Ovary (tissue), 3 donors: ENCODE measurements around the gene RIF1.

Experiments
- EP300 ChIP-seq: sonication (generic); formaldehyde crosslinking; IDR thresholded peaks from one replicate; pipeline ENCODE4 v1.6.1; 2017; ENCODE audit warnings: antibody characterized with exemption
- POLR2A ChIP-seq: fragments of 450-650 bp; IDR thresholded peaks from one replicate; pipeline ENCODE4 v1.6.1; 2017; ENCODE audit warnings: antibody characterized with exemption, mild to moderate bottlenecking, moderate library complexity
- TF ChIP-seq, protein P1 (sequence below), 3 donors: fragments of 450-650 bp in 2 of 3; fragments of 200-600 bp in 1 of 3; IDR thresholded peaks; one replicate each; pipeline versions ENCODE4 v1.5.1 to v1.8.0; 2016 to 2022; ENCODE audit warnings: antibody characterized with exemption in 3 of 3, mild to moderate bottlenecking in 1 of 3
- donor health status: DM: no; HTN: no; CAD: no.

DNA sequence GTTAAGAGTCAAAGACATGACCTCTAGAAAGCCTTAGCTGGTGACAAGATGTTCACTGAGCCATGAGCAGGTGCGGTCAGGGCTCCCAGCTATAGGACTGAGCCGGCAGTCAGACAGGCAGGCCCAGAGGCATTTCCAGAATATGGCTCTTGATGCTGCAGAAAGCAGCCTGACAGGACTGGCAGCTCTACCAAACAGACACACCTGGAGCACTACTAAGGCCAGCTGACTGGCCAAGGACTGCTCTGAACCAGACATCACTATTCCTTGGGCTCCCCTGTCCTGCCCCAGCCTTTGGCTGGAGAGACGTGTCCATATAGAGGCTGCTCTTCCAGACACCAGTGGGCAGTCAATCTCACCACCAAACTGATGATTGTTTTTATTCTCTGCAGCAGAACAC is 98.8 kb downstream of the RIF1 start:
- TF ChIP-seq, protein P1, sequence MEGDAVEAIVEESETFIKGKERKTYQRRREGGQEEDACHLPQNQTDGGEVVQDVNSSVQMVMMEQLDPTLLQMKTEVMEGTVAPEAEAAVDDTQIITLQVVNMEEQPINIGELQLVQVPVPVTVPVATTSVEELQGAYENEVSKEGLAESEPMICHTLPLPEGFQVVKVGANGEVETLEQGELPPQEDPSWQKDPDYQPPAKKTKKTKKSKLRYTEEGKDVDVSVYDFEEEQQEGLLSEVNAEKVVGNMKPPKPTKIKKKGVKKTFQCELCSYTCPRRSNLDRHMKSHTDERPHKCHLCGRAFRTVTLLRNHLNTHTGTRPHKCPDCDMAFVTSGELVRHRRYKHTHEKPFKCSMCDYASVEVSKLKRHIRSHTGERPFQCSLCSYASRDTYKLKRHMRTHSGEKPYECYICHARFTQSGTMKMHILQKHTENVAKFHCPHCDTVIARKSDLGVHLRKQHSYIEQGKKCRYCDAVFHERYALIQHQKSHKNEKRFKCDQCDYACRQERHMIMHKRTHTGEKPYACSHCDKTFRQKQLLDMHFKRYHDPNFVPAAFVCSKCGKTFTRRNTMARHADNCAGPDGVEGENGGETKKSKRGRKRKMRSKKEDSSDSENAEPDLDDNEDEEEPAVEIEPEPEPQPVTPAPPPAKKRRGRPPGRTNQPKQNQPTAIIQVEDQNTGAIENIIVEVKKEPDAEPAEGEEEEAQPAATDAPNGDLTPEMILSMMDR (IDR thresholded peaks at IDR 0.05), result no peak
- no peak for TF ChIP-seq EP300
- TF ChIP-seq POLR2A, result no peak
